ENCODE data around the gene HS6ST3.

- TF ChIP-seq POLR2A (IDR thresholded peaks at IDR 0.05; ENCODE audit: low read length) (no peak), GATA1 (IDR thresholded peaks at IDR 0.05; ENCODE audit: low read depth, low read length) (no peak)
Measured at GRCh38 chr13:96428911-96429310, 339.0 kb downstream of the HS6ST3 start.
